CD14-positive monocyte (primary cell): ENCODE results near the gene LGALS8. TPM values are rescaled to one million over a fixed set of nuclear protein-coding genes. Genes with fewer than 3 reads are reported as not detected.

Experiments
- DNase-seq, 3 donors: peaks; one replicate each; pipeline ENCODE4 v3.0.0-alpha.2; 2011 to 2022
- H2AFZ ChIP-seq: 2 replicates; pipeline ENCODE4 v1.6.0; 2012; ENCODE audit warnings: mild to moderate bottlenecking, low read depth, low read length, inconsistent platforms; ENCODE audit not compliant: insufficient read depth, poor library complexity, severe bottlenecking
- H3K27ac ChIP-seq, 2 donors: 1 replicate in 1 of 2; 2 replicates in 1 of 2; pipeline ENCODE4 v1.5.1; 2012 to 2013; ENCODE audit warnings: low read length in 2 of 2, control low read depth in 1 of 2, inconsistent platforms in 1 of 2, low read depth in 1 of 2, mild to moderate bottlenecking in 1 of 2
- H3K27me3 ChIP-seq, 2 donors: one replicate each; pipeline versions ENCODE4 v1.6.0 to v1.6.1; 2011 to 2013; ENCODE audit warnings: low read length in 2 of 2; ENCODE audit not compliant: control insufficient read depth in 2 of 2, insufficient read depth in 2 of 2
- H3K36me3 ChIP-seq, 2 donors: replicated peaks in 1 of 2; 1 replicate in 1 of 2; 2 replicates in 1 of 2; pipeline versions ENCODE4 v1.5.1 to v1.6.1; 2012 to 2013; ENCODE audit warnings: low read length in 2 of 2, control low read depth in 1 of 2, inconsistent platforms in 1 of 2, mild to moderate bottlenecking in 1 of 2; ENCODE audit not compliant: insufficient read depth in 2 of 2, control insufficient read depth in 1 of 2
- H3K4me1 ChIP-seq, 2 donors: 1 replicate in 1 of 2; 2 replicates in 1 of 2; pipeline versions ENCODE4 v1.5.1 to v1.6.1; 2012 to 2013; ENCODE audit warnings: low read length in 2 of 2, control low read depth in 1 of 2, inconsistent platforms in 1 of 2, mild to moderate bottlenecking in 1 of 2, moderate library complexity in 1 of 2; ENCODE audit not compliant: insufficient read depth in 2 of 2, control insufficient read depth in 1 of 2
- H3K4me2 ChIP-seq: replicated peaks from 2 replicates; pipeline ENCODE3; 2012; ENCODE audit warnings: low read length, moderate library complexity, mild to moderate bottlenecking; ENCODE audit not compliant: poor library complexity, severe bottlenecking; ENCODE audit errors: extremely low read depth
- H3K4me3 ChIP-seq, 3 experiments: fragments of 200-600 bp in 1 of 3; sonication (generic) in 1 of 3; replicated peaks in 1 of 3; 1 replicate in 2 of 3; 2 replicates in 1 of 3; pipeline ENCODE4 v1.5.1; 2011 to 2013; ENCODE audit warnings: low read length in 3 of 3, mild to moderate bottlenecking in 3 of 3, control low read depth in 2 of 3, low read depth in 2 of 3, inconsistent platforms in 1 of 3, moderate library complexity in 1 of 3
- H3K79me2 ChIP-seq: 2 replicates; pipeline ENCODE4 v1.6.0; 2012; ENCODE audit warnings: mild to moderate bottlenecking, control low read depth, inconsistent platforms, low read length, moderate library complexity; ENCODE audit not compliant: insufficient read depth
- H3K9ac ChIP-seq: 2 replicates; pipeline ENCODE4 v1.6.0; 2017; ENCODE audit warnings: low read length, mild to moderate bottlenecking; ENCODE audit not compliant: insufficient read depth, poor library complexity, severe bottlenecking
- H3K9me3 ChIP-seq, 2 donors: replicated peaks in 1 of 2; 1 replicate in 1 of 2; 2 replicates in 1 of 2; pipeline versions ENCODE4 v1.5.1 to v1.6.1; 2012 to 2013; ENCODE audit warnings: low read length in 2 of 2, control low read depth in 1 of 2; ENCODE audit not compliant: control insufficient read depth in 1 of 2, insufficient read depth in 1 of 2
- H4K20me1 ChIP-seq: 2 replicates; pipeline ENCODE4 v1.6.0; 2012; ENCODE audit warnings: mild to moderate bottlenecking, low read length, control low read depth, moderate library complexity; ENCODE audit not compliant: insufficient read depth
- H3K27ac Mint-ChIP-seq, 7 donors: one replicate each; pipeline ENCODE4 v1.8.0; 2020; ENCODE audit warnings: mild to moderate bottlenecking in 7 of 7, mixed read lengths in 7 of 7, moderate library complexity in 6 of 7, inconsistent platforms in 2 of 7
- H3K27me3 Mint-ChIP-seq, 3 donors: one replicate each; pipeline ENCODE4 v1.8.0; 2021 to 2022; ENCODE audit warnings: low read depth in 3 of 3, mild to moderate bottlenecking in 3 of 3, mixed read lengths in 3 of 3, moderate library complexity in 3 of 3, inconsistent platforms in 1 of 3
- H3K36me3 Mint-ChIP-seq, 2 donors: one replicate each; pipeline ENCODE4 v1.8.0; 2020; ENCODE audit warnings: mixed read lengths in 2 of 2, inconsistent platforms in 1 of 2, mild to moderate bottlenecking in 1 of 2
- H3K4me1 Mint-ChIP-seq: one replicate; pipeline ENCODE4 v1.8.0; 2020; ENCODE audit warnings: mild to moderate bottlenecking, mixed read lengths
- H3K4me3 Mint-ChIP-seq, 2 donors: one replicate each; pipeline ENCODE4 v1.8.0; 2020; ENCODE audit warnings: mild to moderate bottlenecking in 2 of 2, mixed read lengths in 2 of 2, moderate library complexity in 1 of 2
- H3K9me3 Mint-ChIP-seq, 7 donors: one replicate each; pipeline ENCODE4 v1.8.0; 2020 to 2022; ENCODE audit warnings: mixed read lengths in 7 of 7, mild to moderate bottlenecking in 6 of 7, moderate library complexity in 6 of 7, inconsistent platforms in 2 of 7
- WGBS: methylation state at CpG from one replicate; pipeline ENCODE4 v1.1.5; 2013; ENCODE audit warnings: missing lambda C conversion rate; ENCODE audit not compliant: insufficient coverage; 5-methylcytosine and 5-hydroxymethylcytosine counted together
- intact Hi-C, 2 donors: fragments of 100-400 bp; cut with micrococcal nuclease; formaldehyde crosslinking; loops; one replicate each; pipeline versions ENCODE4 v1.15.0 to v1.15.1; 2023
- polyA plus RNA-seq, 3 donors: library from polyadenylated mRNA; depleted of rRNA in 1 of 3; unstranded in 2 of 3; stranded (reverse) in 1 of 3; fragments of 300-500 nt in 2 of 3; fragments of >200 nt in 1 of 3; fragmentation: Illumina TruSeq in 2 of 3; gene quantifications; 1 replicate in 2 of 3; 2 replicates in 1 of 3; pipeline ENCODE4 v1.2.3, GENCODE V29; 2012 to 2021
- TF ChIP-seq, protein P1 (sequence below): fragments of 200-600 bp; IDR thresholded peaks from one replicate; pipeline ENCODE4 v1.8.0; 2022; ENCODE audit warnings: antibody characterized with exemption, mild to moderate bottlenecking

LGALS8 gene
- polyA plus RNA-seq, 3 donors, result 58.9 to 84.6 (median 75.7) TPM

DNA sequence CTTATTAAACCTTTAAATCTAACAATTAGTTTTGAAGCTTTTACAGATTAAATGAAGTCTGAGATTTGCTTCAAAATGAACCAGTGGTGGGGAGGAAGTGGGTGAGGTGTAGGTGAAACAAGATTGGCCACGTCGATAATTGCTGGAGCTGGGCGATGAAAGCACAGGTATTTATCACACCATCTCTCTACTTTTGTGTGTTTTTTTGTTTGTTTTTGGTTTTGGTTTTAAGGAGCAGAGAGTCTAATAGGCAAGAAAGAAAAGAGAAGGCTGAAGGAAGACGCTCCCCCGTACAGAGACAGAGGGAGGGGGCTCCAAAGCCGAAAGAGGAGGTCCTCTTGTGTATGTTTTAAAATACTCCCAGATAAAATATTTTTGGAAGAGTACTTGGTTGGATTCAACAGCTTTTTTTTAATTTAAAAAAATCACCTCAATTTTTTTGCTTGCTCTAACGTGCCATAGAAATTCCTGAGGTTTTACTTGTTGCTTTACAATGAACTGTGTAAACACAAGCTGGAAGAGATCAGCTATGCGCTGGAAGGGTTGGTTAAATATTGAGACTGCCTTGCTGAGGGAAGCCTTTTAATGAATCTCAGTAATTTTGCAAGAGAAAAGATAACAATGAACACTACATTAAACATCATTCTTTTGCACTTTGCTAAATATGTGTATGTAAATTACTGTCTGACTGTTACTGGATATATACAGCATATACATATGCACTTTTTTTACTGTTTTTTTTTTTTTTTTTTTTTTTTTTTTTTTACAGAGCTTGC lies 6.7 kb upstream of the LGALS8 start:
- Histone ChIP-seq H3K9ac (no peak overlapping the region), H4K20me1 (no peaks in the 10 kb centered on the region), H3K9me3 (no peaks in the 10 kb centered on the region), H2AFZ (no peak overlapping the region), H3K4me1 (peaks cover 8% of the 10 kb centered on the region in 2 donors), H3K4me3 (no peak overlapping the region), H3K4me2 (no peak overlapping the region), H3K27ac (no peak overlapping the region), H3K36me3 (no peaks in the 10 kb centered on the region), H3K27me3 (no peaks in the 10 kb centered on the region), H3K79me2 (no peaks in the 10 kb centered on the region)
- Mint-ChIP-seq H3K36me3 (no peaks in the 10 kb centered on the region), H3K4me1 (peaks cover 15% of the 10 kb centered on the region), H3K4me3 (no peak overlapping the region), H3K27ac (no peak overlapping the region), H3K27me3 (peaks cover 0 to 7% (median 1%) of the 10 kb centered on the region in 3 donors), H3K9me3 (peaks cover 0 to 2% (median 0%) of the 10 kb centered on the region in 7 donors)
- DNase-seq, result no peak
- intact Hi-C loops, result no loop called here
- no CpG with 5 or more reads among the region's 8 CpGs for WGBS
- TF ChIP-seq, protein P1, sequence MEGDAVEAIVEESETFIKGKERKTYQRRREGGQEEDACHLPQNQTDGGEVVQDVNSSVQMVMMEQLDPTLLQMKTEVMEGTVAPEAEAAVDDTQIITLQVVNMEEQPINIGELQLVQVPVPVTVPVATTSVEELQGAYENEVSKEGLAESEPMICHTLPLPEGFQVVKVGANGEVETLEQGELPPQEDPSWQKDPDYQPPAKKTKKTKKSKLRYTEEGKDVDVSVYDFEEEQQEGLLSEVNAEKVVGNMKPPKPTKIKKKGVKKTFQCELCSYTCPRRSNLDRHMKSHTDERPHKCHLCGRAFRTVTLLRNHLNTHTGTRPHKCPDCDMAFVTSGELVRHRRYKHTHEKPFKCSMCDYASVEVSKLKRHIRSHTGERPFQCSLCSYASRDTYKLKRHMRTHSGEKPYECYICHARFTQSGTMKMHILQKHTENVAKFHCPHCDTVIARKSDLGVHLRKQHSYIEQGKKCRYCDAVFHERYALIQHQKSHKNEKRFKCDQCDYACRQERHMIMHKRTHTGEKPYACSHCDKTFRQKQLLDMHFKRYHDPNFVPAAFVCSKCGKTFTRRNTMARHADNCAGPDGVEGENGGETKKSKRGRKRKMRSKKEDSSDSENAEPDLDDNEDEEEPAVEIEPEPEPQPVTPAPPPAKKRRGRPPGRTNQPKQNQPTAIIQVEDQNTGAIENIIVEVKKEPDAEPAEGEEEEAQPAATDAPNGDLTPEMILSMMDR, result no peak

DNA sequence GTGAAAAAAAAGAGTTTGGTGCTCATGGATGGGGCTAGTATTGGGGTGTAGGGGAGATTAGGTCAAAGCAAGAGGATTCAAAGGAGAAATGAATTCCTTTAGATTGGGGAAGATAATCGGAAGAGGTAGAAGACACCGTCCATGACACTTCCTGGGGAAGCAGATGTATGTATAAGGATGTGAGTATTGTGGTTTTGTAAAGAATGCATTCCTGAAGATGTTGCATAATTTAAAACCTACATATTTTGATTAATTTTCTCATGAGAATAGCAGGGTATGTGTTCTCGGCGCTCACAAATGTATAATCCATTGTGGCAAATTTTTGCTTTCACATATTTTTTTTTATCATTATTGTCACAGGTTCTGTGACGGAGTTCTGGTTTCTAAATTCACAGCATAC lies 5.5 kb upstream of the LGALS8 start:
- H3K4me1 ChIP-seq, result peaks cover 13 to 15% of the 10 kb centered on the region in 2 donors
- TF ChIP-seq, protein P1, result no peak
- Mint-ChIP-seq H3K27me3 (peaks cover 0 to 5% (median 1%) of the 10 kb centered on the region in 3 donors), H3K9me3 (peaks cover 0 to 2% (median 0%) of the 10 kb centered on the region in 7 donors), H3K27ac (no peak overlapping the region), H3K4me3 (no peak overlapping the region), H3K36me3 (no peaks in the 10 kb centered on the region), H3K4me1 (peaks cover 23% of the 10 kb centered on the region)
- intact Hi-C loops, result no loop called here
- no peaks in the 10 kb centered on the region for H3K36me3 ChIP-seq
- 0% methylated on average over 1 of the region's 5 CpGs for WGBS
- no peak overlapping the region for H3K9ac ChIP-seq
- H4K20me1 ChIP-seq, result no peaks in the 10 kb centered on the region
- H3K79me2 ChIP-seq, result peaks cover 6% of the 10 kb centered on the region
- H3K9me3 ChIP-seq, result no peaks in the 10 kb centered on the region
- no peak overlapping the region for H3K4me3 ChIP-seq
- no peak overlapping the region for H3K4me2 ChIP-seq
- H3K27me3 ChIP-seq, result no peaks in the 10 kb centered on the region
- no peak overlapping the region for H3K27ac ChIP-seq
- DNase-seq, result no peak
- H2AFZ ChIP-seq, result no peak overlapping the region
